GM12878 (cell line): Measurements from ENCODE around the gene ACTG1. TPM values are rescaled to one million over a fixed set of nuclear protein-coding genes. Genes with fewer than 3 reads are reported as not detected.
A peak's percentile ranks its signal among the peaks of the same experiment; 100 is the strongest.

Experiments used
- BHLHE40 ChIP-seq, 2 experiments: fragments of 450-650 bp in 1 of 2; IDR thresholded peaks; 2 replicates each; pipeline ENCODE4 v1.6.1; 2011 to 2017; ENCODE audit warnings: low read depth in 2 of 2, borderline replicate concordance in 1 of 2, improper control_type of control experiment in 1 of 2, low read length in 1 of 2, mild to moderate bottlenecking in 1 of 2
- CBFB ChIP-seq: IDR thresholded peaks from 2 replicates; pipeline ENCODE4 v1.6.1; 2016; ENCODE audit warnings: antibody characterized with exemption, low read depth
- CHD1 ChIP-seq: IDR thresholded peaks from 2 replicates; pipeline ENCODE4 v1.6.1; 2012; ENCODE audit warnings: low read depth, low read length, improper control_type of control experiment
- ELK1 ChIP-seq: IDR thresholded peaks from 2 replicates; pipeline ENCODE4 v1.6.1; 2012; ENCODE audit warnings: low read depth, low read length, improper control_type of control experiment
- FOXM1 ChIP-seq: IDR thresholded peaks from 2 replicates; pipeline ENCODE4 v1.6.1; 2012; ENCODE audit warnings: low read depth, mild to moderate bottlenecking, inconsistent platforms, low read length, moderate library complexity
- HCFC1 ChIP-seq: fragments of 150-350 bp; IDR thresholded peaks from 2 replicates; pipeline ENCODE4 v1.6.1; 2014; ENCODE audit warnings: low read length
- IKZF1 ChIP-seq: fragments of 450-650 bp; conservative IDR thresholded peaks from 2 replicates; pipeline ENCODE4 v1.6.1; 2017; ENCODE audit warnings: antibody characterized with exemption, mild to moderate bottlenecking
- IRF3 ChIP-seq: fragments of 450-650 bp; IDR thresholded peaks from 2 replicates; pipeline ENCODE4 v1.6.1; 2014; ENCODE audit warnings: mild to moderate bottlenecking
- IRF4 ChIP-seq: IDR thresholded peaks from 2 replicates; pipeline ENCODE4 v1.6.1; 2011; ENCODE audit warnings: low read depth, low read length
- KAT2A ChIP-seq: conservative IDR thresholded peaks from 2 replicates; pipeline ENCODE4 v1.6.1; 2011; ENCODE audit warnings: low read depth, low read length; ENCODE audit not compliant: control insufficient read depth
- MEF2B ChIP-seq: fragments of 450-650 bp; IDR thresholded peaks from 2 replicates; pipeline ENCODE4 v1.6.1; 2018; ENCODE audit warnings: mild to moderate bottlenecking, moderate library complexity; ENCODE audit not compliant: partially characterized antibody, poor library complexity, severe bottlenecking
- MLLT1 ChIP-seq: fragments of 450-650 bp; IDR thresholded peaks from 2 replicates; pipeline ENCODE4 v1.6.1; 2016; ENCODE audit warnings: mild to moderate bottlenecking
- MYB ChIP-seq: fragments of 150-350 bp; IDR thresholded peaks from 2 replicates; pipeline ENCODE4 v1.6.1; 2014; ENCODE audit warnings: mild to moderate bottlenecking, low read depth, low read length, borderline replicate concordance
- NFXL1 ChIP-seq: fragments of 450-650 bp; IDR thresholded peaks from 2 replicates; pipeline ENCODE4 v1.6.1; 2017; ENCODE audit warnings: antibody characterized with exemption, mild to moderate bottlenecking, borderline replicate concordance
- PAX8 ChIP-seq: fragments of 450-650 bp; IDR thresholded peaks from 2 replicates; pipeline ENCODE4 v1.6.1; 2017; ENCODE audit warnings: mild to moderate bottlenecking, moderate library complexity
- POLR2AphosphoS5 ChIP-seq: IDR thresholded peaks from 2 replicates; pipeline ENCODE4 v1.6.1; 2011; ENCODE audit warnings: mild to moderate bottlenecking, low read length, inconsistent platforms
- RCOR1 ChIP-seq: conservative IDR thresholded peaks from 2 replicates; pipeline ENCODE4 v1.6.1; 2012; ENCODE audit warnings: low read depth, low read length, improper control_type of control experiment
- RELA ChIP-seq: fragments of 450-650 bp; IDR thresholded peaks from 2 replicates; pipeline ENCODE4 v1.8.0; 2014; ENCODE audit warnings: borderline replicate concordance; ENCODE audit not compliant: partially characterized antibody
- RELB ChIP-seq: fragments of 450-650 bp; IDR thresholded peaks from 2 replicates; pipeline ENCODE4 v1.6.1; 2017; ENCODE audit warnings: low read depth, mild to moderate bottlenecking, moderate library complexity
- SP1 ChIP-seq: IDR thresholded peaks from one replicate; pipeline ENCODE4 v1.6.1; 2011; ENCODE audit warnings: low read depth, low read length
- SREBF1 ChIP-seq: IDR thresholded peaks from 2 replicates; pipeline ENCODE4 v1.6.1; 2012; ENCODE audit warnings: mild to moderate bottlenecking, low read length
- SRF ChIP-seq, 2 experiments: IDR thresholded peaks; 2 replicates each; pipeline ENCODE4 v1.6.1; 2011; ENCODE audit warnings: low read depth in 2 of 2, low read length in 2 of 2, mild to moderate bottlenecking in 1 of 2, moderate library complexity in 1 of 2
- YBX1 ChIP-seq: fragments of 450-650 bp; IDR thresholded peaks from 2 replicates; pipeline ENCODE4 v1.6.1; 2016; ENCODE audit warnings: antibody characterized with exemption
- ZBED1 ChIP-seq: IDR thresholded peaks from 2 replicates; pipeline ENCODE4 v1.6.1; 2016; ENCODE audit warnings: borderline replicate concordance
- polyA plus RNA-seq, 11 experiments: library from polyadenylated mRNA; depleted of rRNA in 4 of 11; unstranded in 6 of 11; stranded (reverse) in 5 of 11; fragments of >200 nt; fragmentation: Nextera tagmentation in 4 of 11; fragmentation: Illumina TruSeq in 1 of 11; extraction: Ambion mirVana in 4 of 11; extraction: Trizol in 1 of 11; gene quantifications; 1 replicate in 1 of 11; 2 replicates in 10 of 11; pipeline versions ENCODE4 v1.2.1 to v1.2.3, GENCODE V29; 2011 to 2016; ENCODE audit warnings: inconsistent platforms in 2 of 11, missing spikeins in 2 of 11, low read depth in 1 of 11
- total RNA-seq, 4 experiments: library from RNA; depleted of rRNA in 3 of 4; stranded (reverse); fragments of >200 nt in 3 of 4; fragmentation: Illumina TruSeq in 1 of 4; extraction: Trizol in 1 of 4; gene quantifications; 2 replicates each; pipeline versions ENCODE4 v1.2.1 to v1.2.3, GENCODE V29; 2013 to 2021

Gene ACTG1
- total and polyA plus RNA-seq, 10 of the 15 experiments (the other 5 are each of a cell fraction or from before 2014, with no cell fraction given): 810 to 6,105 (median 3,650) TPM

GRCh38 chr17:81520021-81520901 lies 7.7 kb upstream of the ACTG1 start (continued):
- TF ChIP-seq MLLT1 (no peak), ELK1 (no peak), IKZF1 (peak; percentile 33; the same call in 1 of the 2 replicates), RELA (peak; percentile 42), MYB (no peak), FOXM1 (no peak), SREBF1 (no peak), SP1 (no peak), HCFC1 (no peak), NFXL1 (no peak), POLR2AphosphoS5 (no peak), ZBED1 (no peak), RELB (peak; percentile 36; the same call in 1 of the 2 replicates), CHD1 (no peak), CBFB (no peak), BHLHE40 (IDR thresholded peaks at IDR 0.05; ENCODE audit: borderline replicate concordance in 1 of 2, low read depth in 2 of 2, low read length in 1 of 2) (peak in 1 of 2 experiments; percentile 5; a peak in 1 of 4 replicates), IRF3 (no peak), YBX1 (no peak), SRF (IDR thresholded peaks at IDR 0.05; ENCODE audit: low read depth in 2 of 2, low read length in 2 of 2) (no peak), PAX8 (no peak), RCOR1 (no peak), IRF4 (no peak), KAT2A (no peak), MEF2B (peak; percentile 87)
